HG03135 (cell line): ENCODE data around the gene CAPN15.
"Not testable (repeated sequence)": the region's sequence is repeated elsewhere in the genome, so short reads cannot be mapped to it uniquely, and the experiment has no call there.

Experiments used
- ATAC-seq: cut with Tn5 transposase; IDR thresholded peaks from one replicate; pipeline ENCODE4 v1.9.1; 2021; ENCODE audit warnings: mild to moderate bottlenecking, moderate library complexity; ENCODE audit not compliant: unreplicated experiment

Gene CAPN15

DNA sequence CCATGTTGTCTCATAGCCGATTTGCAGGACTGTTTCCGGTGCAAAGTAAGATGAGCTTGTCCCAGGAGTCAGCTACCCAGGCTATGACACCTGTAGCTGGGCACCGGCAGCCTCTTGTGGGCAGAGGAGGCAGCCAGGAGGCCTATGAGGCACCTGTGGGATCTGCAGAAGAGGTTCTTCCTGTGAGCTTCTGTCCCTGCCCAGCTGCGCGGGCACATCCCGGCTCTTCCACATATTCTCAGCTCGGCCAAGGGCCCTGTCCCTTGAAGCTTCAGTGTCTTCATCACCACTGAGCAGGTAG, 21.3 kb upstream of the CAPN15 start:
- no peak for ATAC-seq

GRCh38 chr16:507527-507926, 20.0 kb upstream of the CAPN15 start:
- ATAC-seq, result not testable (repeated sequence)

DNA sequence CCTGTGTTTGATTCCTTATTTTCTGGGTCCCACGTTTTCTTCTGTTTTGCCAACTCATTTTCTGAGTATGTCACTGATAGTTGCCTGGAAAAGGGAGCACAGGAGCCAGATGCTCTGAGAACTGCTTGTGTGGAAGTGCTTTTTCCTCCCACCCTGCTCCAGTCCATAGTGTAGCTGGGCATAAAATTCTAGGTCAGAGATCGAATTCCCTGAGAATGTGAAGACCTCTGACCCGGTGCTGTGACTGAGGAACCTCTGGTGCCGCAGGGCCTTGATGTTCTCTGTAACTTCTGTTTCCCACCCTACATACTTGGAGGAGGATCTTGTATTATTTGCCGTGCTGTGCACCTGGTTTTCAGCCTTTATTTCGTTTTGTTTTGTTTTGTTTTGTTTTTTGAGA, 19.5 kb upstream of the CAPN15 start:
- ATAC-seq, result no peak

GRCh38 chr16:508884-509736, 18.4 kb upstream of the CAPN15 start:
- ATAC-seq, result no peak

GRCh38 chr16:510066-510825, 17.3 kb upstream of the CAPN15 start:
- ATAC-seq, result no peak

DNA sequence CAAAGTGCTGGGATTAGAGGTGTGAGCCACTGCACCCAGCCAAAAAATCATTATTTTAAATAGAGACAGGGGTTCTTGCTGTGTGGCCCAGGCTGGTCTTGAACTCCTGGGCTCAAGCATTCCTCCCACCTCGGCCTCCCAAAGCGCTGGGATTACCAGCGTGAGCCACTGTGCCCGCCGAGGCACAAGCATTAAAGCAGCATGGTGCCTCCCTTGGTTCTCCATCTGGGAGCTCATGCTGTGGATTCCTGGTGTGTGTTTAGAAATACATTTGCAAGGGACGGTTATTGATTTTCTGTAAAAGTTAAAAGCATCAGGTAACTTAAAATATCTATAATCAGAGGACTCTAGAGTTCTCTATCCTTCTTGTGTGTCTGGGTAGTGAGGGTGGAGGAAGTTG, 14.7 kb upstream of the CAPN15 start:
- ATAC-seq, result no peak

- no peak for ATAC-seq
These were observed 13.6 kb upstream of the CAPN15 start for GRCh38 chr16:513950-514349.

- ATAC-seq, result no peak
These were observed 12.2 kb upstream of the CAPN15 start for GRCh38 chr16:515175-515938.

DNA sequence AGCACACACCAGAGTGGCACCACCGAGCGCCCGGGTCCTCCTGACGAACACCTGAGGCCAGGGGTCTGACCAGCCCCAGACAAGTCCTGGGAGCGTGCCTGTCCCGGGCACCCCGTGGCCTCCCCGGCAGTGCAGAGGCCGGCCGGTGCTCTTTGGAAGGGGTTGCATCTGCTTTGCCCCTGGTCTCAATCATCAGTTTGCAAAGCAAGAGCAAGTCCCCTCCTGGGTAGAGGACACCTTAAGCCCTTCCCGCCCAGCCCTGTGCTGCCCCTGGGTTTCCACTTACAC, 11.6 kb upstream of the CAPN15 start:
- ATAC-seq, result no peak

DNA sequence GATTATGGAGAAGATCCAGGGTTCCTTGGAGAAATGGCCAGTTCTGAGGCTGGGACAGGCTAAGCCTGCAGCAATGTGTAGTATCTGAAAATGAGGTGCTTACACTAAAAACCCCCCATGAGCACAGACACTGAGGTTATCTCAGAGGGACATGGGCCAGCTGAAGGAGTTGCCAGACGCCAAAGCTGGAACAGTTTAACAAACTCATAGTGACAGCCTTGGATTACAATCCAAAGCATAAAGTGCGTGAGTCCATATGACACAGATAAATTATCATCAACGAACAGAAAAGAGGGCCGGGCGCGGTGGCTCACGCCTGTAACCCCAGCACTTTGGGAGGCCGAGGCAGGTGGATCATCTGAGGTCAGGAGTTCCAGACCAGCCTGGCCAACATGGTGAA, 11.2 kb upstream of the CAPN15 start:
- ATAC-seq, result no peak

DNA sequence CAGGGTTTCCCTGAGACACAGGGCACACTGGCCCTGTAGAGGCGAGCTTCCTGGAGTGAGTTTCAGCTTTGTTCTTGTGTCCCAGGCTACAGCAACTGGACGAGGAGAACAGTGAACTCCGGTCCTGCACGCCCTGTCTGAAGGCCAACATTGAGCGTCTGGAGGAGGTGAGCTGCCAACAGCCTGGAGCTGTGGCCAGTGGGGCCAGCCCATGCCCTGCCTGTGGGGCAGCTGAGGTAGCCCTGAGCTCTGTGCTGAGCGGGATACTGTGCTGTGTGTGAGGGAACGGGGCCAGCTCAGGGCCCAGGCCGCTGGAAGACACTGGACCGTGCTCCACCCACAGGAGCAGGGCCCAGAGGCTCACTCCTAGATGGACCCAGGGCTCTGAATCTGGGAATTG, 8.7 kb upstream of the CAPN15 start:
- ATAC-seq, result no peak

DNA sequence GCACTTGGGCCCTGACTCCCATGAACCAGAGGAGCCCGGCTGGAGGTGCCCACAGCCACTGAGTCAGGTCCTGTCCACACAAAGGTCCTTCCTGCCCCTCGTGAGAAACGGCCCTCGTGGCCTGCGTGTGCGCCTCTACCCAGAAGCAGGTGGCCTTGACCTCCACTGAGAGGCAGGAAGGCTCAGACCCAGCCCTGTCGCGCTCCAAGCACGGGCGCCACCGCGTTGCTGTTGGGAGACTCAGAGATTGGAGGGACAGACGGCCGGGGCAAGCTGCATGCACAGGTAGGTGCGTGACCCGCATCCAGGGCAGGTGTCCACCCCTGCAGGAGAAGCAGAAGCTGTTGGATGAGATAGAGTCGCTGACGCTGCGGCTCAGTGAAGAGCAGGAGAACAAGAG, 8.1 kb upstream of the CAPN15 start:
- no peak for ATAC-seq

GRCh38 chr16:519841-520687, 7.4 kb upstream of the CAPN15 start:
- no peak for ATAC-seq

- no peak for ATAC-seq
These were observed 6.7 kb upstream of the CAPN15 start for GRCh38 chr16:520847-521246.

DNA sequence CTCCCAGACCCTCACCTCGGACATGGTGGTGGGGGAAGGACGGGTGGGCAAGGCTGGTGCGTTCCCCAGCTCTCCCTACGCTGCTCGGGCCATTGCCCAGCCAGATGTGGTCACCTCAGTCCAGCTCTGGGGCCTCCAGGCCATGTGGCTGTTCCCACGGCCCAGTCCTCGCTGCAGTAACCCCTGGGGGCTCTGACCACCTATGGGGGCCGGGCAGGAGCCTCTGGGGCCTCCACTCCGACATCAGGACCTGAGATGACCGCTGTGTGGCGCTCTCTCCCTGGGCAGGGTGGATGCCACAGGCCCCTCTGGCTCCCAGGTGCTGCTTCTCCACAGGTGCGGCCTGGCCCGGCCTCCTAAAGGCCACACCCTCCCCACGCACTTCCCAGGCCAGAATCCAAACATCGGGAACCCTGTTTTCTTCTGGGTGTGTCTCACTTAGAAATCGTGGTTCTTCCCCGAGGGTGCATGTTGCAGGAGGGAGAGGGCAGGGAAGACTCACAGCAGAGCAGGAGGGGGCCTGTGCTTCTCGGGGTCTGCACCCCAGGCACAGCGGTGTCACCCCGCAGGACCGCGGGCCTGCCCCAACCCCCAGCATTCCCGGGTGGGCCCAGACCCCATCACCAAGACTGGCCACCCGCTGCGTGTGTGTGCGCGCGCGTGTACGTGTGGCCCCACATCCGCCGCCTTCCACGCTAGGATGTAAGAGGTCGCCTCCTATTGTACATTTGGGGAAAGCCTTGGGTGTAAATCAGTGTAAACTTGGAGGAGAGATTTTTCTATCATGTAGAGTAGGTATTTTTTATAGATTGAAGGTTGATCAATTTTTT, 5.9 kb upstream of the CAPN15 start:
- no peak for ATAC-seq

DNA sequence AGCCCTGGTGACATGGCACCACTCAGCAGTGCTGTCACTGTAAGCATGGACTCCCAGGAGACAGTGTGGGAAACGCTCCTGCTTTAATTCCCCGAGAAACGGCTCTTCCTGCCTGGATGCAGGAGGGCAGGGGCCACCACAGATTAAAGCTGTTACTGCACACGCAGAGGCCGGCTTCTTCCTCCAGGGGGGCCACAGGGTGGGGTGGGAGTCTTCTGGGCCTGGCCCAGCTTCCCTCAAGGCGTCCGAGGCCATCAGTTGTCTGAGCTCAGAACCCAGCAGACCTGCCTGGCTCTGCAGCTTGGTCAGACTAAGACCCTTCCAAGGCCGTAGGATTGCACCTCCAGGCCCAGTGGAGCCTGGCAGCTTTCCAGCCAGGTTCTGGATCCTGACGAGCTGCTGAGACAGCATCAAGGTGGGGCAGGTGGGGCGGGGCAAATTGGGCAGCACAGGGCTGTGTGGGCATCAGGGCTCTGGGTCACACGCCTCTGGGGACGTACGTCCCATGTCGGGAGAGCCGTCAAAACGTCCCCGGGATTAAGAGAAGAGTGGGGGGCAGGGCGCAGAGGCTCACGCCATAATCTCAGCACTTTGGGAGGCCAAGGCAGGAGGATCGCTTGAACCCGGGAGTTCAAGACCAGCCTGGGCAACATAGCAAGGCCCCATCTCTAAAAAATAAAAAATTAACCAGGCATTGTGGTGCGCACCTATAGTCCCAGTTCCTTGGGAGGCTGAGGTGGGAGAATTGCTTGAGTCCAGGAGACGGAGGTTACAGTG, 5.0 kb upstream of the CAPN15 start:
- no peak for ATAC-seq

DNA sequence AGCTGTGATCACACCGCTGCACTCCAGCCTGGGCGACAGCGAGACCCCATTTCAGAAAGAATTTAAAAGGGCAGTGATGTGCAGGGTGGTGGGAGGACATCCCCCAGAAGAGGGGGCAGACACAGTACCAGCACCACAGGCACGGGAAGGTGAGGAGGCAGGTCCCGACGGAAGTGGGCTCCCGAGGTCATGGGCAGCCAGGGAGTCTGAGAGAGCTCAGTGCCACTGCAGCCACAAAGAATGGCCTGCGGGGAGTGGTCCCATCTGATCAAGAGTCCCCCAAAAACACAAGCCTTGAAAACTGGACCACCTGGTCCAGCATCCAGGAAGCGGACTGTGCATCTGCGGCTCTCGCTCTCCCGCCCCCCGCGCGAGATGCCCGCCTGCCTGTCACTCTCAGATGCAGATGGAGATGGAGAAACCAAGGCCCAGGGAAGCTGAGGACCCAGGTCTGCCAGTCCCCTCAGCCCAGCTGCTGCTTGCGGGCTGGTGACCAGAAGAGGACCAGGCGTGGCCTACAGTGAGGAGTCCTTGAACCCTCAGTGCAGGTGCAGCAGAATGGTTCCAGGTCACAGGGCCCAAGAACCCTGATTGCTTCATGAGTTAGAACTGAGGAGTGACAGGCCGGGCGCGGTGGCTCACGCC, 4.3 kb upstream of the CAPN15 start:
- ATAC-seq, result no peak

DNA sequence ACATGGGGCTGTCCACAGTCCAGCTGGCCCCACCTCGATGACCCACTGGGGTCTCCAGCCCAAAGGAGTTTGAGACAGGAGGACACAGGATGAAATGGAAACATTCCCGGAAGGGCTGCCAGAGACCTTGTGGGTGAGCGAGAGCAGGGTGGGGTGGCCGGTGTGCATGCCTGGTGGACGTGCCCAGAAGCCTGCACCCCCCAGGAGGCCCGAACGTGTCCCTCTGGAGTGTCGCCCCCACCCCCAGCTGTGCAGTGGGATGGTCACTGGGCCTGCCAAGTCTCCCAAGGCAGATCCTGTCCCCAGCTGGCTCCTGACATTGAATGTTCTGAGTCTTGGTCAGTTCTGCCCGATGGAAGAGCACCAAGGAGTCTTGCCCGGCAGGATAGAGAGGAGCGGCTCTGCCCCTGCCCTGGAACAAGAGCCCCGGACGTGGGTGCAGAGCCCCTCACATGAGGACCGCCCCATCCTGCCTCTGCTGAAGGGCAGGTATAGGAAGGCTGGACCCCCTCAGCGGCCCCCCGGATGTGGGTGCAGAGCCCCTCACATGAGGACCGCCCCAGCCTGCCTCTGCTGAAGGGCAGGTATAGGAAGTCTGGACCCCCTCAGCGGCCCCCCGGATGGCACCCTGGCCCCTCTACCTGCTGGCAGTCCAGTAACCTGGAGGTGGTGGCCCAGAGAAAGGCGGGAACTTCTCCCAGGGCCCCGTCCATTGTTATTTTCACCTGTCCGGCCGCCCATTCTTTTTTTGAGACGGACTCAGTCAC, 3.1 kb upstream of the CAPN15 start:
- no peak for ATAC-seq
